Fibroblast of the conjunctiva (primary cell): ENCODE results near the gene EXOSC9.
A peak's percentile ranks its signal among the peaks of the same experiment; 100 is the strongest.
"Not testable (repeated sequence)": the region's sequence is repeated elsewhere in the genome, so short reads cannot be mapped to it uniquely, and the experiment has no call there.

ENCODE experiments used
- DNase-seq: peaks from one replicate; pipeline ENCODE4 v3.0.0-alpha.2; 2010; ENCODE audit warnings: low read depth

EXOSC9 gene, protein sequence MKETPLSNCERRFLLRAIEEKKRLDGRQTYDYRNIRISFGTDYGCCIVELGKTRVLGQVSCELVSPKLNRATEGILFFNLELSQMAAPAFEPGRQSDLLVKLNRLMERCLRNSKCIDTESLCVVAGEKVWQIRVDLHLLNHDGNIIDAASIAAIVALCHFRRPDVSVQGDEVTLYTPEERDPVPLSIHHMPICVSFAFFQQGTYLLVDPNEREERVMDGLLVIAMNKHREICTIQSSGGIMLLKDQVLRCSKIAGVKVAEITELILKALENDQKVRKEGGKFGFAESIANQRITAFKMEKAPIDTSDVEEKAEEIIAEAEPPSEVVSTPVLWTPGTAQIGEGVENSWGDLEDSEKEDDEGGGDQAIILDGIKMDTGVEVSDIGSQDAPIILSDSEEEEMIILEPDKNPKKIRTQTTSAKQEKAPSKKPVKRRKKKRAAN

DNA sequence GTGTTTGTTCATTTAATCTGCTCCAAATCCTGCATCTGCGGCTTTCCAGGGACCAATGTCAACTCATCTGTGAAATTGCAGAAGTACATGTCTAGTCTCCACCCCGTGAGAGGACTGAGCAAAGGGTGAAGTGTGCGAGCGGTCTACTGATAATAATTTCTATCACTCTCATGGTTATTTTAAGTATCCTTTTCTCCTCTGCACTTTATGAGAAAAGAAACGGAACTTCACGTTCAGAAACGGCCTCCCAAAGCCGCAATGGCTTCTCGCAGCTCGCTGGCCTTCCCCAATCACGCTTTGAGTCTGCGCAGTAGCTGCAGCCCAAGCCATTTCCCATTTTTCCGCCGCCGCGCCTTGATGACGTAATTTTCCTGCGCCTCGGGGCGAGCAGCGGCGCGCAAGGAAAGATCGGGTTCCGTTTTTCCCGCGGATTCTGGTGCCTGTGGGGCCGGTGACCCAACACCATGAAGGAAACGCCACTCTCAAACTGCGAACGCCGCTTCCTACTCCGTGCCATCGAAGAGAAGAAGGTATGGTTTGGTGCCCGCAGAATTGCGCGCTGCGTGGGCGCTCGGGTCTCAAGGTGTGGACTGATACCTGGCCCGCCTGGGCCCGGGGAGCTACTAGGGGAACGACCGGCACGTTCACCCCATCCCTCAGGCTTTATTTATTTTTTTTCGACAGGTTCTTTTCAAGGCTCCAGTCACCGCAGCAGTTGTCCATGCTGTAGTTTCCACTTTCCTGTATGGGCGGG lies at the start of gene EXOSC9:
EXOSC9 (plus strand) TSS at position 363 of the 754 bp plus-strand sequence; CDS start at position 465, 102 bp downstream.
- DNase-seq, result peak; percentile 83

DNA sequence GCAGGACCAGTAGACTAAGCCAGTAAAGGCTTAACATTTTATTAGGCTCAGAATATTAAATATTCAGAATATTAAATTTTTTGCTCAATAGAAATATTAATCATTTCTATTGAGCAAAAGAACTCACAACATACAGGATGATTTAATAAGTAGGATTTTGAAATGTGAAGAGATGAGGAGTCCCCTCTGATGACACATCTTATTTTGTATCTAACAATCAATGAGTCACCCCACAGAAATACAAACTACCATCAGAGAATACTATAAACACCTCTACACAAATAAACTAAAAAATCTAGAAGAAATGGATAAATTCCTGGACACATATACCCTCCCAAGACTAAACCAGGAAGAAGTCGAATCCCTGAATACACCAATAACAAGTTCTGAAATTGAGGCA lies 49.0 kb upstream of the EXOSC9 start:
- not testable (repeated sequence) for DNase-seq

DNA sequence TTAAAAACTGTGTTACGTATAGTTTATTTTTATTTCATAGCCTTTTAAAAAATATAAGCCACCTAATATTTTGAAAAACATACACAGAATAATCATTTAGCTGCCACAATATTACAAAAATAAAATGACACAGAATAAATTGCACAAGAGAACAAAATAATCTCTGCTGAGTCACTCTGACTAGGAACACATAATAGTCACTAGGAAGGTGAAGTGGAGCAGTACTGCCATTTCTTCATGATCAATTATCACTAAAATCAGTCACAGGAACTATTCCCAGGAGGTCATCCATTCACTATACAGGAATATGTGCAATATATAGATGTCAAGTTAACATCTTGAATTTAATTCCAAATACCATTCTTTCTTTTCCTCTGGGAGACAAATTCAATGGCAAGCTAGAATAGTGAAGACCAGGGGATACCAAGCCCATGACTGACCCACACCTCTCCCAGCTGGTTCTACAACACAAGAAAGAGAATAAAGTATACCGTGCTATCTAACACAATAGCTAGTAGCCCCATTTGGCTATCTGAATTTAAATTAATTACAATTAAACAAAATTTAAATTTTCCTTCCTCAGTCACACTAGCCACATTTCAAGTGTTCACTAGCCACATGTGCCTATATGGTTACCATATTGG lies 42.1 kb upstream of the EXOSC9 start:
- no peak for DNase-seq

DNA sequence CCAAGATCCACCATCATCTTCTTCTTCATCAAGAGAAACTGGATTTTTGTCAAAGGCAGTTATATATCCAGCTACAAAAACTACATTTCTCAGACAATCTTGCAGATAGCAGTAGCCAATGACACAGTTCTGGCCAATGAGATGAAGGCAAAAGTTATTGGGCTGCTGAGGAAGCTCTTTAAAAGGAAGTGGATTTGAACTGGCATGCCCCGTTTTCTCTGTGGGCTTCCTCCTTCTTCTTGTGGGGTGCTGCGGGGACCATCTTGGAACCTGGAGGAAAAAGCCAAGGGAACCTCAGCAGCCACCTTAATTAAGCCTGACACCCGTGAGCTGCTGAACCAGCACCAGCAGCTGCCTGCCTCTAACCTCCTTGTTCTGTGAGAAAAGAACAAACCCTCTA lies 40.9 kb upstream of the EXOSC9 start:
- DNase-seq, result no peak

DNA sequence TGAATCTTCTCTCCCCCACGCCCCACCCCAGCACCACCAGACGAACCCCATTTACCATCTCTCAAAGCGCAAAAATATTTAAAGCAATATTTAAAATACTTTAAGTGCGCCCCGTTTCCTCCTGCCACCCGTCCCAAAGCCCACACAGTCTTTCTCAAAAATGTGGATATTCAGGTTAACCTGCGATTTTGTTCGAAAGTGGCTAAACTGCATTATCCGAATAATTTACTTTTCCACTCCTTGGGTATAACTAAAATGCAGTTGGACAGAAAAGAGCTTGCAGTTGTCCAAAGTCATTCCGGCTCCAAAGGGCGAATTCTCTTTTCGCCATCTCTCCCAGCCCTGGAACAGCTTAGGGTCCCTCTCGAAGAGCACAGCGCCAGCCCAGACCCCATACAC lies 36.8 kb upstream of the EXOSC9 start:
- no peak for DNase-seq

DNA sequence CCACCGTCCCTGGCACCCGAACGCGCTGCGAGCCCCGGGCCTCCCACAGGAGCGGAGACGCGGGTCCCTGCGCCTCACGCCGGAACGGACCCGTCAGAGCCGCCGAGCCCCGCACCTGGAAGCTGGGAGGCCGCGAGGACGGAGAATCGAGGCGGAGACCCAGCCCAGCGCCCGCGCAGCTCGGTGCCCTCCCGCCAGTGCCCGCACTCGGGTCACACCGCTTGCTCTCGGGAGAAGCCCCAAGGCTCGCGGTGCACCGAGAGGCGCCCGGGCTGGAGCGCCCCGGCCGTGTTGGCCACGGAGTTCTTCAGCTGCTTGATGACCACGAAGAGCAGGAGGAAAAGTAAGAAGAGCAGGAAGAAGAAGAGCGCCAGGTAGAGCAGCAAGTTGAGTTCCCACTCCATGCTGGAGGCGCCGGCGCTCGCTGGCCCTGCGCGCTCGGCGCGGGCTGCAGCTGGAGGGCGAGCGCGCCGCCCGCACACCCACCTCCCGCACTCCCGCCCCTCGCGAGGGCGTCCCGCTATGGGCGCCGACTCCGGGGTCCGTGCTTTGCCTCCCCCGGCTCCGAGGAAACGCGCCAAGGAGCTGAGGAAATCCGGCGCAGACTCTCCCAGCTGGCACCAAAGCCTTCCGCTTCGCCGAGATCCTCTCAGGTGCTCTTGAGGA lies 36.3 kb upstream of the EXOSC9 start, which contains the start of gene SMIM43:
SMIM43 (minus strand) TSS at position 463 of the 666 bp plus-strand sequence; CDS start at position 404, 59 bp downstream.
- no peak for DNase-seq

DNA sequence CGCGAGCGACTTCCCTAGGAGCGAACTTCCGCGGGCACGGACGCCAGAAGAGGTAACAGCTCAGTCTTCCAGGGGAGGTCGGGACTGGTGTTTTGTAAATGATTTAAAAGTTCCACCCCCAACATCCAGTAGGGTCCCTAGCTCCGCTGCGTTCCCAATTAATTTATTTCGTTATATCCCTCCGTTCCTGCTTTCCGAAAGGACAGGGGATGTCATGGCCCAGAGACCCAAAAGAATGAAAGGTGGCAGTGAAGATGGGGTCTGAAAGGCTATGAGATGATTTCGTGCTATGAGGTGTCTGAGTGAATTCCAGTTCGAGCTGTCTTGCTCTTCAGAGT lies 35.8 kb upstream of the EXOSC9 start:
- DNase-seq, result no peak

DNA sequence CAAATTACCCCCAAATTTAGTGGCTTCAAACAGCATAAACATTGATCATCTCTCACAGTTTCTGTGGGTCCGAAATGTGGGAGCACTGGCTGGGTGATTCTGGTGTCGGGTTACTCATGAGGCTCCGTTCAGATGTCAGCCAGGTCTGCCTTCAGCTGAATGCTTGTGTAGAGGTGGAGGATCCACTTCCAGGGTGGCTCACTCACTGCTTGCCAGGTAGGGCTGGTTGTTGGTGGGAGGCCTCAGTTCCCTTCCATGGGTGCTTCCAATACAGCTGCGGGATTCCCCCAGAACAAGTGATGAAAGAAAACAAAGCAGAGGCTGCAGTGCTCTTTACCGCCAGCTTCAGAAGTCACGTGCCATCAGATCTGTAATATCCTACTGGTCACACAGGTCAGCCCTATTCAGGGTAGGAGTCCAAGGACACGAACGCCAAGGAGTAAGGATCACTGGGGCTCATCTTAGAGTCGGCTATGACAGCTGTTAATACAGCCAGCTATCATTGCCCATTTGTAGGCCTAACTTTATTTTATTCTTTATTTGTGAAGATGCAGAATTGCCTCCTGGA lies 35.1 kb upstream of the EXOSC9 start:
- no peak for DNase-seq

DNA sequence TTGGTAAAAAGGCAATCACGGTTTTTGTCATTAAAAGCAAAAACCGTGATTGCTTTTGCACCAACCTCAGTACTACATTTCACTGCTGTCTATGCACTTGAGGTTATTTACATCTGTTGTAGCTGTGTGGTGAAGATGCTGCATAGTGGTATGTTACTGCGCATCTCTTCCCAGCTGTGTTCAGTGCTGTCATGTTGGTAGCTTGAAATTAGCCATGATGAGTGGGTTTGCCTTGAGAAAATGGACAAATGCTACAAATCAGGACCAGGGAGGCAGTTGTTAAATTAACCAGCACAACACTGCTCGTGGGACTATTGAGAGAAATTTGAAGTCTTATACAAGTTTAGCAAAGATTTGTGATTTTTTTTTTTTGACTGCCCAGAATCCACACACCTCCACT lies 34.0 kb upstream of the EXOSC9 start:
- DNase-seq, result no peak

DNA sequence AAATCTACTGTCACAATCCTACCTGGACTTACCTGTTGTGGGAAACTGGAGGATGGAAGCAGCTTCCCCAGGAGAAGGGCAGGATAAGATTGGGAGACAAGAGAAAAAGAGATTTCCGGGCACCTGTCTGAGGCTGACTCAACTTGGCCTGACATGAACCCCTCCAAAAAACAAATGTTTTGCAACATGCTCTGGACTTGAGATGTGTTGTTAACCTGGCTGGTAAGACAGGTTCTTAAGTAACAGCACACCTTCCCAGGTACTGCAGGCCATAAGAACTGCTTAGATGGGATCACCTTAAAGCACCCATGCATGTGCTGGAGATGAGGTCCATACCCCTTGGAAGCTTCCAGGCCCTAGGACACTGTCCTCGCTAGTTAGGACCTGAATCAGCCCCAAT lies 31.8 kb upstream of the EXOSC9 start:
- DNase-seq, result no peak

DNA sequence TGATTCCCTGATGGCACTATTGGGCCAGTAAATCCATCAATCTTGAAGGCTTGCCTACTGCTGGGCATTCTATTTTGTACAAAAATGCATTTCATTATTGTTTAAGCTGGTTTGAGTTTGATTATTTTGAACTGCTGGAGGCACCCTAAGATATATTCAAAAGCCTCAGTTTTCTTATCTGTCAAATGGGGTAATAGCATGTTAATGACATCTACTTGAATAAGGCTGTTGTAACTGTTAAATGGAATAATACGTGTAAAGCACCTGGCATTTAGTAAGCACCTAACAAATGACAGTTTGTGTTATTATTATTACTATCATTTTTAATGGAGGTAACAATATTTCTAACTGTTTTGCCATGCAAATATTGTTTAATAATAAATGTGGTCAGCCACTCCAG lies 29.3 kb upstream of the EXOSC9 start:
- no peak for DNase-seq

DNA sequence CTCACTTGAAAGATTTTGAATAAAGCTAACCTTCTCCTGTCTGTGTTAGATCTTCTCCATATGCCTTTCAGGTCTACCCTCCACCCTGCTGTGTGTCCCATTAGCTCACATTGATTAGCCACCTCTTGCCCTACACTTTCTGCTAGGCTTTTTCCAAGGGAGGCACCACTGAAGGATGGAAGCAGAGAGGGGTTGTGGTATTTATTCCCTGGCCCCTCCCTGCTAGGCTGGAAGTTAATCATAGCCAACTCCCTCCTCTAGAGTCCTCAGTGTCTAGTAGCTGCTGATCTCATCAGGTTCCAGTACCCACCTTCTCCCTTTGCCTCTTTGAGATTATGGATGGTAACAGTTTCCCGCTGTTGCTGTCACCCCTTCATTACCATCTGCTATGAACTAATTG lies 27.2 kb upstream of the EXOSC9 start:
- DNase-seq, result no peak

DNA sequence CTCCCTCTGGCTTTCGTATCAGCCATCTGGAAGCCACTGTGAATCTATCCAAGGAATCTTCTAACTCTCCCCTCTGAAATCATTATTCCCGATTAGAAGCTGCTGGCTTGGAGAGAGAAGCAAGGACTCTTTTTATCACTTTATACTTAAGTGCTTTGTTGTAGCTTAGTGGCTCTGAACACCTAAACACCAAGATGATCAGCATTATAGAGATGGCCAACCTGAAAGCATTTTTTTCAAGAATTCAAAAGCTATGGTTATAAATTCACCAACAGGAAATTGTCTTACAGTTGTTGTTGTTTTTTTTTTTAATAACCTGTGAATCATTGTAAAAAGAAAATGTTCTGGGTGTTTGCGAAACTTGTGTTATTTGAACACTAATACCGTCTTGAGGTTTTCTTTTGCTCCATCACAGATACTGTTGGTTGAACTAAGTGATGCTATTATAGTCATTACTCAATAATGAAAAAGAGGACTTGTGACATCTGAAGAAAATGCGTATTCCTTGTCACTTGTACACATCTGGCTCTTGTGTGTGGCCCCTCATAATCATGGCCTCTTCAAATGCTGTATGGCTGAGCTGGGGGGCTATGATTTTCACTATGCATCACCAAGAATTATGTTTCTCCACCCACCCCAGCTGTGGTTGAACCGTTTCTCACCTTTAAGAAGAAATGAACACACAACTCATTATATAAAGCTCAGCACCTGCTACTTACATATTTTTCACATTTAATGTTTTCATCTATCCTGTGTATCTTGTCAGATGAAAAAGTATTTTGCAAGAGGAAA lies 24.3 kb upstream of the EXOSC9 start:
- DNase-seq, result no peak

DNA sequence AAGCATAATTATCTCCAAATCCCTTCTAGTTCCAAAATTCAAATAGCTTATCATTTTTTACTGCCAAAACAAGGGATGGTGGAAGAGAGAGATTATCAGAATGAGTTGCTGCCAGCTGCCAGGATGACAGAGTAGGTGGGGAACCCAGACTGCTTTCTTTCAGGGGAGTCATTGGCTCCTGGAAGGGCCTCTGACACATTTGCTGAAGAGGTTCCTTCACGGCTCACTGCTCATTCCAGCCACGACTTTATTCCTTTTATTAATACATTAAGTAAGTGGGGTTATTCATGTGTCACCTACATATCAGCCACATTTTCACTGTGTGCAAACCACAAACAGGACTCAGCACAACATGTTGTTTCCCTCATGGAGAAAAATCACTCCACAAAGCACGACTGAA lies 23.5 kb upstream of the EXOSC9 start:
- DNase-seq, result no peak

DNA sequence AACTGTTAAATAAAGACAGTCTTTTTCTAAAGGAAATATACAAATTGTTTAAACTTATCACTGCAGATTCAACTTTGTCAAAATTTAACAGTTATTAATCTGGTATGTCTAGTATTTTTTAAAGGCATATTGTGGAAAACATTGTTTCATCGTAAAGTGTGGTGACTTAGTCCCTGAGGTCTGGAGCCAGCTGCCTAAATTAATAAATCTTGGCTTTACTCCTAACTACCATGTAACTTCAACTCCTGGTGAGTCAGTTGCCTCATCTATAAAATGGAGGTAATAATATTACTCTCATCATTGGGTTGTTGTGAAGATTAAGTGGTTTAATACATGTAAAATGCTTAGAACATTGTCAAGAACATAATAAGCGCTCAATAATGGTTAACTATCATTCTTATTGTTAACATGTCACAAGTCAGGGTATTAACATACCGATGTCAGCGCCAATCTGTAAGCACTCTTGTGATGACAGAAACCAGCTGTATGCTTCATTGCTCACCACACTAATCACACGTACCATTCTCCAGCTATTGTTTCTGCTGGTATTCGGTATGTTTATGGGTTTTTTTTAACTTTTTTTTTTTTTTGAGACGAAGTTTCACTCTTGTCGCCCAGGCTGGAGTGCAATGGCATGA lies 22.0 kb upstream of the EXOSC9 start:
- DNase-seq, result no peak

DNA sequence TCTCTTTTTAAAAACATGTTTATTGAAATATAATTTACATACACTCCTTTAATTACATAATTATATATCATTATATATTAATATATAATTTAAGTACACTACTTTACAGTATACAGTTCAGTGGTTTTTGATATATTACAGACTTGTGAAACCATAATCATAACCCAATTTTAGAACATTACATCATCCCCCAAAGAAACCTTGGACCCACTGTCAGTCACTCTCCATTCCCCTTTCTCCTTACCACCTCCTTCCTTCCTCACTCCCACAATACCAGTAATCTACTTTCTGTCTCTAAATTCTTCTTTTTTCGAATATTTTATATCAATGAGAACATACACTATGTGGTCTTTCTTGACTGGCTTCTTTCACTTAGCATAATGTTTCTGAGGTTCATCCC lies 17.9 kb upstream of the EXOSC9 start:
- DNase-seq, result no peak

DNA sequence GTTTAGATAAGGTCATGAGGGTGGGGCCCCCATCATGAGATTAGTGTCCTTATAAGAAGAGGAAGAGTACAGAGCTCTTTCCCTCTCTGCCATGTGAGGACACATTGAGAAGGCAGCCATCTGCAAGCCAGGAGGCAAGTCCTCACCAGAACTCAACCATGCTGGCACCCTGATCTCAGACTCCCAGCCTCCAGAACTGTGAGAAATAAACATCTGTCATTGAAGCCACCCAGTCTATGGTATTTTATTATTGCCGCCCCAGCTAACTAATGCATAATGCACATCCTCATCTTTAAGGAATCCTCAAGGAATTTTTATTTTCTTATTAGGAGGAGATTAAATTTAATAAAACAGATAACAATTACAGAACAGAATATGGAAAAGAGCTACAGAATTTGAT lies 16.7 kb upstream of the EXOSC9 start:
- DNase-seq, result no peak

DNA sequence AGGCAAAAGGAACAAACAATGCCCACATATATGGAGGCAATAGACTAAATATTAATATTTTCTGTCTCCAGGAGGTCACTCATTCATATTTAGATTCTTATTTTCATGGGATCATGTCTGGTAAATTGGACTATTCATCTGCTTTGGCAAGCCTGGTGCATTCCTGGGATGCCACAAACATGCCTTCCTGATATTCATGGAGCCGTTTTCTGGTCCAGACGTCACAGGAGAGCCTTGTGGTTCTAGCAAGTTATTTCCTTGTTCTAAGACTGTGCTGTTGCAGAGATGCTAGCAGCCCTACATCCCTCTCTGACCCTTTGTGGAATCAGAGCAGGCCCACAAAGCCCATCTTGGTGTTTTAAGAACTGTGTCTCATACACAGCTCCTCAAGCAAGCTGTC lies 16.1 kb upstream of the EXOSC9 start:
- DNase-seq, result peak; percentile 69

DNA sequence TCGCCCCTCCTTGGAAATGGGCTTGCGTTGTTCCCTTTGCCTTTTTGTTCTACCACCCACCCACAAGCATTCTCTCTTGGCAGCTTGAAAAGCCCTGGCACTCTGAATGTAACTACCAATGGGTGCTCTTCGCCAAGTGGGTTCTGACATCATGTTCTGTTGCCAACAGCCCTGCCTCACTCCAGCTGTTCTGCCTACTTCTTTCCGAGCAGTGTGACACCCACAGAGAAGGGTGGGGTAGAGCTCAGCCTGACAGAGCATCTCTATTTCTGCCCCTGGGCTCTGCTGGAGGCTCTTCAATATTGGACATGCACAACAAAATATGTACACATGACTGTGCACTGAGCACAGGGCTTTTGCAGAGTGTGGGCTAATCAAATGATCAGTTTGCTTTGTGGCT lies 15.6 kb upstream of the EXOSC9 start:
- peak; percentile 29 for DNase-seq

DNA sequence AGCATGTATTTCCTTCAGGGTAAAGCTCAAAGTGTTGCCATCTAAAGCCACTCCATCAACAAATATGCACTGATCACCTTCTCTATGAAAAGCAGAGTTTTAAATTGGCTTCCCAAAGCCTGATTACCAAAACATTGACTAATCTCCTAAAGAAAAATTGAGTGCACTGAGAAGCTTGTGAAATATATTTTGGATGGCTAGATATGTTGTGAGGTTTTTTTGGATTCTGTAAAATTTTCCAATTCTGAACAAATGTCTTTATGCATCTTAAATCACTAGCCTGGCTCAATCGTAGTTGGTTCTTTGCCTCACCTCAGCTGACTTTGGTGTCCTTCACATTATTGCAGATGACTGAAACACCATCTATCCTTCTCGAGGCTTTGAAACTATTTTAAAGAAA lies 14.9 kb upstream of the EXOSC9 start:
- DNase-seq, result no peak

DNA sequence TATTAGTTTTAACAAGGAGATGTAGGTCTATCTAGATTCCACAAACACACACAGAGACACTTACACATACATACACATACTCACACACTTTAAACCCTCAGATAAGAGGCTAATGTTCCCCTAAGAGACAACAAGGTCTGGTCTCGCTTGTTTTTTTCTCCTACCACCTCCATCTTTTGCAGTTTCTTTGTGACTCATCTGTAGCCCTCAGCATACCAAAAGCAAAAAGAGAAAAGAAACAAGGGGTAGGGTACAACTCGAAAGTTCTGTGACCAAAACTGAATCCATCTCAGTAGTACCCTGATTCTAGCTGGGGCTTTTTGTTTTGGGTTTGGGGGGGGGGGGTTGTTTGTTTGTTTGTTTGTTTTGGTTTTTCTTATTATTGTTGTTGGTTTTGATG lies 12.2 kb upstream of the EXOSC9 start:
- DNase-seq, result no peak
